Activated CD4-positive, alpha-beta T cell treated with anti-CD3 and anti-CD28 coated beads, Interleukin-10, Interleukin-2, amounts not matched to agents 100 ng/mL and 50 ng/mL, durations not matched to agents 16 hours and 8 hours (primary cell): ENCODE measurements around the gene CAP1.
"Not testable (repeated sequence)": the region's sequence is repeated elsewhere in the genome, so short reads cannot be mapped to it uniquely, and the experiment has no call there.

ENCODE experiments used
- DNase-seq: peaks from one replicate; pipeline ENCODE4 v3.0.0-alpha.2; 2020

CAP1 gene

GRCh38 chr1:40040511-40041465, at the start of gene CAP1:
CAP1 (plus strand) TSS chr1:40040729; CDS start chr1:40059347, 18,618 bp downstream.
- DNase-seq: peak; percentile 100

- DNase-seq: no peak
Measured at GRCh38 chr1:39992234-39992633, 48.3 kb upstream of the CAP1 start.

GRCh38 chr1:39992888-39993287, 47.6 kb upstream of the CAP1 start:
- DNase-seq: no peak

- no peak for DNase-seq
Measured at GRCh38 chr1:39995973-39996393, 44.5 kb upstream of the CAP1 start.

GRCh38 chr1:39996396-39997004, 44.0 kb upstream of the CAP1 start:
- no peak for DNase-seq

GRCh38 chr1:40001456-40001855, 39.1 kb upstream of the CAP1 start:
- no peak for DNase-seq

GRCh38 chr1:40003156-40004093, 37.1 kb upstream of the CAP1 start:
- DNase-seq: no peak

GRCh38 chr1:40004857-40005256, 35.7 kb upstream of the CAP1 start:
- no peak for DNase-seq

GRCh38 chr1:40007481-40008034, 33.0 kb upstream of the CAP1 start:
- DNase-seq: not testable (repeated sequence)

- DNase-seq: no peak
Measured at GRCh38 chr1:40011198-40011597, 29.3 kb upstream of the CAP1 start.

- DNase-seq: peak; percentile 41
Measured at GRCh38 chr1:40014253-40014706, 26.2 kb upstream of the CAP1 start.

GRCh38 chr1:40014812-40015594, 25.5 kb upstream of the CAP1 start:
- peak; percentile 72 for DNase-seq

GRCh38 chr1:40017951-40018575, 22.5 kb upstream of the CAP1 start:
- no peak for DNase-seq

- DNase-seq: no peak
Measured at GRCh38 chr1:40020447-40021085, 20.0 kb upstream of the CAP1 start.

GRCh38 chr1:40023379-40023944, 17.1 kb upstream of the CAP1 start:
- DNase-seq: no peak

- no peak for DNase-seq
Measured at GRCh38 chr1:40024671-40025070, 15.9 kb upstream of the CAP1 start.

- DNase-seq: no peak
Measured at GRCh38 chr1:40027647-40028046, 12.9 kb upstream of the CAP1 start.

- no peak for DNase-seq
Measured at GRCh38 chr1:40029608-40030007, 10.9 kb upstream of the CAP1 start.

- DNase-seq: no peak
Measured at GRCh38 chr1:40030528-40031135, 9.9 kb upstream of the CAP1 start.
